ENCODE measurements around the gene KIAA1191. TPM values are rescaled to one million over a fixed set of nuclear protein-coding genes. Genes with fewer than 3 reads are reported as not detected.

Gene KIAA1191
- total and polyA plus RNA-seq, 2 donors = 38.1 to 91.8 TPM

- 53% methylated on average over 6 of the region's 6 CpGs for WGBS
- Histone ChIP-seq H3K4me3 (ENCODE audit: low read depth, low read length) (no peak overlapping the region), H3K27ac (ENCODE audit: low read depth) (no peak overlapping the region), H3K4me1 (ENCODE audit: insufficient read depth) (no peaks in the 10 kb centered on the region), H3K36me3 (ENCODE audit: insufficient read depth) (peaks cover 6% of the 10 kb centered on the region)
- DNase-seq (ENCODE audit: extremely low spot score) = no peak
These were observed 34.8 kb upstream of the KIAA1191 start for GRCh38 chr5:176396330-176396729.

GRCh38 chr5:176394881-176395675, 33.5 kb upstream of the KIAA1191 start:
- 72% methylated on average over 11 of the region's 11 CpGs for WGBS
- Histone ChIP-seq H3K4me3 (ENCODE audit: low read depth, low read length) (no peak overlapping the region), H3K36me3 (ENCODE audit: insufficient read depth) (peaks cover 6% of the 10 kb centered on the region), H3K27ac (ENCODE audit: low read depth) (no peak overlapping the region), H3K4me1 (ENCODE audit: insufficient read depth) (no peaks in the 10 kb centered on the region)
- no peak for DNase-seq (ENCODE audit: extremely low spot score)

- Histone ChIP-seq H3K36me3 (ENCODE audit: insufficient read depth) (peaks cover 6% of the 10 kb centered on the region), H3K4me3 (ENCODE audit: low read depth, low read length) (no peak overlapping the region), H3K4me1 (ENCODE audit: insufficient read depth) (no peaks in the 10 kb centered on the region), H3K27ac (ENCODE audit: low read depth) (no peak overlapping the region)
- no peak for DNase-seq (ENCODE audit: extremely low spot score)
- WGBS = 92% methylated on average over 9 of the region's 9 CpGs
These were observed 32.5 kb upstream of the KIAA1191 start for GRCh38 chr5:176394096-176394495.

- Histone ChIP-seq H3K4me1 (ENCODE audit: insufficient read depth) (no peaks in the 10 kb centered on the region), H3K36me3 (ENCODE audit: insufficient read depth) (peaks cover 6% of the 10 kb centered on the region), H3K4me3 (ENCODE audit: low read depth, low read length) (no peak overlapping the region), H3K27ac (ENCODE audit: low read depth) (no peak overlapping the region)
- no peak for DNase-seq (ENCODE audit: extremely low spot score)
- WGBS = 88% methylated on average over 11 of the region's 11 CpGs
These were observed 31.0 kb upstream of the KIAA1191 start for GRCh38 chr5:176392526-176392925.

- no peak for DNase-seq (ENCODE audit: extremely low spot score)
- Histone ChIP-seq H3K36me3 (ENCODE audit: insufficient read depth) (peaks cover 6% of the 10 kb centered on the region), H3K4me1 (ENCODE audit: insufficient read depth) (no peaks in the 10 kb centered on the region), H3K4me3 (ENCODE audit: low read depth, low read length) (no peak overlapping the region), H3K27ac (ENCODE audit: low read depth) (no peak overlapping the region)
- WGBS = 93% methylated on average over 4 of the region's 4 CpGs
These were observed 30.4 kb upstream of the KIAA1191 start for GRCh38 chr5:176391999-176392398.

GRCh38 chr5:176391479-176391878, 29.9 kb upstream of the KIAA1191 start:
- H3K4me3 ChIP-seq (ENCODE audit: low read depth, low read length) = no peak overlapping the region
- 87% methylated on average over 4 of the region's 4 CpGs for WGBS
- H3K36me3 ChIP-seq (ENCODE audit: insufficient read depth) = peaks cover 6% of the 10 kb centered on the region
- DNase-seq (ENCODE audit: extremely low spot score) = no peak
- H3K27ac ChIP-seq (ENCODE audit: low read depth) = no peak overlapping the region
- no peaks in the 10 kb centered on the region for H3K4me1 ChIP-seq (ENCODE audit: insufficient read depth)

- no peak for DNase-seq (ENCODE audit: extremely low spot score)
- Histone ChIP-seq H3K36me3 (ENCODE audit: insufficient read depth) (peaks cover 6% of the 10 kb centered on the region), H3K27ac (ENCODE audit: low read depth) (peak overlapping the region; percentile 97), H3K4me3 (ENCODE audit: low read depth, low read length) (peak overlapping the region; percentile 45), H3K4me1 (ENCODE audit: insufficient read depth) (no peaks in the 10 kb centered on the region)
- 27% methylated on average over 41 of the region's 41 CpGs for WGBS
These were observed 27.9 kb upstream of the KIAA1191 start for GRCh38 chr5:176389135-176390123.

- under 1% methylated on average over 47 of the region's 47 CpGs for WGBS
- Histone ChIP-seq H3K36me3 (ENCODE audit: insufficient read depth) (peaks cover 6% of the 10 kb centered on the region), H3K4me1 (ENCODE audit: insufficient read depth) (no peaks in the 10 kb centered on the region)
These were observed 27.0 kb upstream of the KIAA1191 start, which contains the start of the genes HIGD2A and NOP16 for GRCh38 chr5:176388444-176389134. Gene HIGD2A (plus strand): TSS chr5:176388751. CDS start chr5:176388820, 69 bp downstream. Gene NOP16 (minus strand): TSS chr5:176388598. CDS start chr5:176388539, 59 bp downstream.

GRCh38 chr5:176388003-176388443, 26.5 kb upstream of the KIAA1191 start:
- peak overlapping the region; percentile 77 for H3K4me3 ChIP-seq (ENCODE audit: low read depth, low read length)
- no peak for DNase-seq (ENCODE audit: extremely low spot score)
- H3K36me3 ChIP-seq (ENCODE audit: insufficient read depth) = peaks cover 6% of the 10 kb centered on the region
- H3K4me1 ChIP-seq (ENCODE audit: insufficient read depth) = no peaks in the 10 kb centered on the region
- WGBS = under 1% methylated on average over 29 of the region's 29 CpGs
- no peak overlapping the region for H3K27ac ChIP-seq (ENCODE audit: low read depth)

More at GRCh38 chr5:176388444-176389134, 27.0 kb upstream of the KIAA1191 start, which contains the start of the genes HIGD2A and NOP16:
- Histone ChIP-seq H3K4me3 (ENCODE audit: low read depth, low read length) (peak within 1 kb of the TSS; percentile 77), H3K27ac (ENCODE audit: low read depth) (peak within 1 kb of the TSS; percentile 97)
- peak; percentile 99 for DNase-seq (ENCODE audit: extremely low spot score)

GRCh38 chr5:176387384-176387925, 25.9 kb upstream of the KIAA1191 start:
- Histone ChIP-seq H3K27ac (ENCODE audit: low read depth) (no peak overlapping the region), H3K4me1 (ENCODE audit: insufficient read depth) (no peaks in the 10 kb centered on the region), H3K4me3 (ENCODE audit: low read depth, low read length) (peak overlapping the region; percentile 77), H3K36me3 (ENCODE audit: insufficient read depth) (peaks cover 4% of the 10 kb centered on the region)
- WGBS = 38% methylated on average over 8 of the region's 8 CpGs
- DNase-seq (ENCODE audit: extremely low spot score) = no peak

- no peak for DNase-seq (ENCODE audit: extremely low spot score)
These were observed 24.9 kb upstream of the KIAA1191 start for GRCh38 chr5:176386491-176386890.

GRCh38 chr5:176384991-176385390, 23.4 kb upstream of the KIAA1191 start:
- H3K36me3 ChIP-seq (ENCODE audit: insufficient read depth) = no peaks in the 10 kb centered on the region
- H3K4me3 ChIP-seq (ENCODE audit: low read depth, low read length) = no peak overlapping the region
- H3K4me1 ChIP-seq (ENCODE audit: insufficient read depth) = no peaks in the 10 kb centered on the region
- H3K27ac ChIP-seq (ENCODE audit: low read depth) = no peak overlapping the region
- DNase-seq (ENCODE audit: extremely low spot score) = no peak
- 94% methylated on average over 12 of the region's 12 CpGs for WGBS

More at GRCh38 chr5:176386491-176386890, 24.9 kb upstream of the KIAA1191 start:
- no peaks in the 10 kb centered on the region for H3K4me1 ChIP-seq (ENCODE audit: insufficient read depth)
- H3K4me3 ChIP-seq (ENCODE audit: low read depth, low read length) = no peak overlapping the region
- WGBS = 76% methylated on average over 1 of the region's 1 CpG
- H3K27ac ChIP-seq (ENCODE audit: low read depth) = no peak overlapping the region
- H3K36me3 ChIP-seq (ENCODE audit: insufficient read depth) = no peaks in the 10 kb centered on the region
